Bronchial epithelial cell (primary cell): ENCODE data around the gene FOS. TPM values are rescaled to one million over a fixed set of nuclear protein-coding genes. Genes with fewer than 3 reads are reported as not detected.

ENCODE experiments used
- DNase-seq: peaks from one replicate; pipeline ENCODE4 v3.0.0-alpha.2; 2010; ENCODE audit warnings: low read depth
- FAIRE-seq: peaks from 2 replicates; lab custom pipeline; 2011; peaks lifted over from hg19 to GRCh38; lab: Jason Lieb, UNC
- H3K27me3 ChIP-seq: 2 replicates; pipeline ENCODE4 v1.5.1; 2011; ENCODE audit warnings: low read length; ENCODE audit not compliant: control insufficient read depth, insufficient read depth
- H3K36me3 ChIP-seq: 2 replicates; pipeline ENCODE4 v1.5.1; 2011; ENCODE audit warnings: low read length; ENCODE audit not compliant: control insufficient read depth, insufficient read depth
- H3K4me3 ChIP-seq: 2 replicates; pipeline ENCODE4 v1.5.1; 2011; ENCODE audit warnings: mild to moderate bottlenecking, low read depth, low read length, control low read depth
- CTCF ChIP-seq: IDR thresholded peaks from 2 replicates; pipeline ENCODE4 v1.5.1; 2011; ENCODE audit warnings: mild to moderate bottlenecking, moderate library complexity, low read length, control low read depth, inconsistent platforms; ENCODE audit not compliant: insufficient read depth, severe bottlenecking
- total RNA-seq: library from RNA; depleted of rRNA; stranded (reverse); fragments of >200 nt; gene quantifications from 2 replicates; pipeline ENCODE4 v1.2.1, GENCODE V29; 2014

Gene FOS
- total RNA-seq, 1 donor from 2014 or later = 143 TPM

- no peak for FAIRE-seq
These were observed 37.8 kb upstream of the FOS start for GRCh38 chr14:75240781-75241180.

GRCh38 chr14:75242546-75243273 lies 35.9 kb upstream of the FOS start:
- FAIRE-seq = peak; percentile 47
- no peak overlapping the region for H3K4me3 ChIP-seq
- TF ChIP-seq CTCF = no peak
- H3K36me3 ChIP-seq = no peaks in the 10 kb centered on the region
- H3K27me3 ChIP-seq = no peaks in the 10 kb centered on the region
- peak; percentile 95 for DNase-seq

More at GRCh38 chr14:75240781-75241180, 37.8 kb upstream of the FOS start:
- Histone ChIP-seq H3K36me3 (no peaks in the 10 kb centered on the region), H3K27me3 (no peaks in the 10 kb centered on the region), H3K4me3 (no peak overlapping the region)
- TF ChIP-seq CTCF = no peak
- DNase-seq = no peak

- DNase-seq (peak; percentile 32), FAIRE-seq (no peak)
- Histone ChIP-seq H3K27me3 (no peaks in the 10 kb centered on the region), H3K4me3 (no peak overlapping the region), H3K36me3 (no peaks in the 10 kb centered on the region)
- TF ChIP-seq CTCF = no peak
These were observed 34.5 kb upstream of the FOS start for GRCh38 chr14:75244121-75244520.

- no peak for TF ChIP-seq CTCF
- Histone ChIP-seq H3K4me3 (no peak overlapping the region), H3K36me3 (no peaks in the 10 kb centered on the region), H3K27me3 (no peaks in the 10 kb centered on the region)
- FAIRE-seq (no peak), DNase-seq (no peak)
These were observed 31.9 kb upstream of the FOS start for GRCh38 chr14:75246546-75247285.

- no peak for TF ChIP-seq CTCF
- H3K27me3 ChIP-seq = no peaks in the 10 kb centered on the region
- H3K36me3 ChIP-seq = no peaks in the 10 kb centered on the region
- DNase-seq (no peak), FAIRE-seq (no peak)
- H3K4me3 ChIP-seq = no peak overlapping the region
These were observed 31.2 kb upstream of the FOS start for GRCh38 chr14:75247286-75247922.
